Epithelial cell of esophagus (primary cell): ENCODE measurements around the gene FAM124A.
A peak's percentile ranks its signal among the peaks of the same experiment; 100 is the strongest.
"Not testable (repeated sequence)": the region's sequence is repeated elsewhere in the genome, so short reads cannot be mapped to it uniquely, and the experiment has no call there.

Experiments
- DNase-seq: peaks from one replicate; pipeline ENCODE4 v3.0.0; 2010; ENCODE audit warnings: low read depth
- H3K4me3 ChIP-seq: 2 replicates; pipeline ENCODE4 v1.5.1; 2011; ENCODE audit warnings: mild to moderate bottlenecking, low read length, control low read depth
- CTCF ChIP-seq: IDR thresholded peaks from 2 replicates; pipeline ENCODE4 v1.5.1; 2011; ENCODE audit warnings: low read depth, mild to moderate bottlenecking, low read length, control low read depth, inconsistent platforms; ENCODE audit not compliant: insufficient read depth; ENCODE audit errors: missing control alignments

The FAM124A gene

GRCh38 chr13:51286135-51287002 lies 64.2 kb downstream of the FAM124A start:
- H3K4me3 ChIP-seq = no peak overlapping the region
- peak; percentile 67 for DNase-seq
- TF ChIP-seq CTCF = peak; percentile 97

- no peak for DNase-seq
- H3K4me3 ChIP-seq = no peak overlapping the region
- TF ChIP-seq CTCF = no peak
These were observed 65.6 kb downstream of the FAM124A start for GRCh38 chr13:51287758-51288157.

GRCh38 chr13:51288254-51288653 lies 66.1 kb downstream of the FAM124A start:
- not testable (repeated sequence) for DNase-seq, H3K4me3 ChIP-seq

GRCh38 chr13:51291341-51291740 lies 69.1 kb downstream of the FAM124A start:
- TF ChIP-seq CTCF = no peak
- no peak overlapping the region for H3K4me3 ChIP-seq
- DNase-seq = peak; percentile 9

GRCh38 chr13:51292000-51292565 lies 69.9 kb downstream of the FAM124A start:
- no peak for DNase-seq
- no peak for TF ChIP-seq CTCF

GRCh38 chr13:51297556-51297955 lies 75.4 kb downstream of the FAM124A start:
- no peak overlapping the region for H3K4me3 ChIP-seq
- peak; percentile 18 for TF ChIP-seq CTCF
- no peak for DNase-seq

More at GRCh38 chr13:51292000-51292565, 69.9 kb downstream of the FAM124A start:
- H3K4me3 ChIP-seq = no peak overlapping the region

GRCh38 chr13:51298812-51299211 lies 76.6 kb downstream of the FAM124A start:
- no peak for DNase-seq
- H3K4me3 ChIP-seq = no peak overlapping the region
- no peak for TF ChIP-seq CTCF
